HepG2 (cell line): Measurements from ENCODE around the gene PLLP. TPM values are rescaled to one million over a fixed set of nuclear protein-coding genes. Genes with fewer than 3 reads are reported as not detected.
A peak's percentile ranks its signal among the peaks of the same experiment; 100 is the strongest.

Experiments
- ADNP ChIP-seq: sonication (generic); formaldehyde crosslinking; IDR thresholded peaks from 2 replicates; pipeline ENCODE4 v1.4.0; 2020; ENCODE audit warnings: missing genetic modification reagents
- ATF1 ChIP-seq: IDR thresholded peaks from 2 replicates; pipeline ENCODE4 v1.6.1; 2016; ENCODE audit warnings: mild to moderate bottlenecking, control low read depth
- ATM ChIP-seq: fragments of 450-650 bp; IDR thresholded peaks from 2 replicates; pipeline ENCODE4 v1.7.1; 2017; ENCODE audit warnings: mild to moderate bottlenecking, borderline replicate concordance
- BCL3 ChIP-seq: sonication (generic); formaldehyde crosslinking; IDR thresholded peaks from 2 replicates; pipeline ENCODE4 v1.5.1; 2020; ENCODE audit warnings: mild to moderate bottlenecking, missing genetic modification reagents, moderate library complexity
- ELF3 ChIP-seq: IDR thresholded peaks from 2 replicates; pipeline ENCODE4 v1.6.1; 2016; ENCODE audit warnings: missing genetic modification reagents, missing compliant biosample characterization
- GZF1 ChIP-seq: sonication (generic); formaldehyde crosslinking; IDR thresholded peaks from 2 replicates; pipeline ENCODE4 v1.5.1; 2020; ENCODE audit warnings: mild to moderate bottlenecking, missing genetic modification reagents
- HMGXB4 ChIP-seq, 2 experiments: sonication (generic) in 1 of 2; formaldehyde crosslinking in 1 of 2; IDR thresholded peaks; 2 replicates each; pipeline versions ENCODE4 v1.4.0 to v1.6.1; 2018 to 2020; ENCODE audit warnings: missing genetic modification reagents in 2 of 2, borderline replicate concordance in 1 of 2, low read depth in 1 of 2, mild to moderate bottlenecking in 1 of 2, missing biosample characterization in 1 of 2
- HNF1A ChIP-seq, 2 experiments: sonication (generic) in 1 of 2; formaldehyde crosslinking in 1 of 2; IDR thresholded peaks; 2 replicates each; pipeline versions ENCODE4 v1.4.0 to v1.6.1; 2016 to 2020; ENCODE audit warnings: borderline replicate concordance in 1 of 2, low read depth in 1 of 2, mild to moderate bottlenecking in 1 of 2, missing genetic modification reagents in 1 of 2
- MAX ChIP-seq: IDR thresholded peaks from 2 replicates; pipeline ENCODE4 v1.6.1; 2012; ENCODE audit warnings: inconsistent platforms
- MBNL3 ChIP-seq: fragments of 250-450 bp; sonication (Bioruptor Pico); conservative IDR thresholded peaks from 2 replicates; pipeline ENCODE4 v1.8.0; 2022; ENCODE audit warnings: mild to moderate bottlenecking, inconsistent platforms
- NCOA1 ChIP-seq: sonication (generic); formaldehyde crosslinking; IDR thresholded peaks from 2 replicates; pipeline ENCODE4 v1.9.0; 2021; ENCODE audit warnings: missing genetic modification reagents
- TEAD2 ChIP-seq: sonication (generic); formaldehyde crosslinking; IDR thresholded peaks from 2 replicates; pipeline ENCODE4 v1.9.0; 2021; ENCODE audit warnings: missing genetic modification reagents
- THAP9 ChIP-seq: sonication (generic); formaldehyde crosslinking; IDR thresholded peaks from 2 replicates; pipeline ENCODE4; 2020; ENCODE audit warnings: missing genetic modification reagents, mild to moderate bottlenecking, borderline replicate concordance
- XRCC5 ChIP-seq: fragments of 200-400 bp; formaldehyde crosslinking; optimal IDR thresholded peaks from 2 replicates; pipeline ENCODE3; 2017; ENCODE audit warnings: mild to moderate bottlenecking, low read length
- ZBTB21 ChIP-seq: sonication (generic); formaldehyde crosslinking; IDR thresholded peaks from 2 replicates; pipeline ENCODE4 v1.4.0; 2020; ENCODE audit warnings: missing genetic modification reagents
- ZBTB7A ChIP-seq: sonication (generic); formaldehyde crosslinking; IDR thresholded peaks from 2 replicates; pipeline ENCODE4 v1.8.0; 2022; ENCODE audit warnings: mild to moderate bottlenecking, missing genetic modification reagents
- ZNF33A ChIP-seq: sonication (generic); formaldehyde crosslinking; IDR thresholded peaks from 2 replicates; pipeline ENCODE4 v1.5.1; 2020; ENCODE audit warnings: missing genetic modification reagents, mild to moderate bottlenecking, moderate library complexity, borderline replicate concordance
- polyA plus RNA-seq, 8 experiments: library from polyadenylated mRNA; depleted of rRNA in 3 of 8; stranded (reverse) in 7 of 8; unstranded in 1 of 8; fragments of >200 nt; fragmentation: Illumina TruSeq in 4 of 8; extraction: Trizol in 4 of 8; gene quantifications; 2 replicates each; pipeline versions ENCODE4 v1.2.1 to v1.2.3, GENCODE V29; 2011 to 2016; ENCODE audit warnings: low read depth in 4 of 8, missing spikeins in 1 of 8, mixed read lengths in 1 of 8; ENCODE audit not compliant: insufficient read depth in 1 of 8
- total RNA-seq, 5 experiments: library from RNA; depleted of rRNA; stranded (reverse); fragments of >200 nt; fragmentation: Illumina TruSeq; extraction: Trizol; gene quantifications; 2 replicates each; pipeline ENCODE4 v1.2.3, GENCODE V29; 2016; ENCODE audit warnings: low read depth in 1 of 5

PLLP gene
- total and polyA plus RNA-seq, 2 of the 13 experiments (the other 11 are each of a cell fraction or from before 2014, with no cell fraction given), result 60.6 to 127 TPM

GRCh38 chr16:57299009-57299718 lies 14.7 kb upstream of the PLLP start (continued):
- TF ChIP-seq THAP9, result no peak
- peak; percentile 37 for TF ChIP-seq HNF1A (IDR thresholded peaks at IDR 0.05; ENCODE audit: low read depth)
- TF ChIP-seq HNF1A (CRISPR knock-in tag; IDR thresholded peaks at IDR 0.05; ENCODE audit: borderline replicate concordance), result no peak
- TF ChIP-seq MAX, result no peak; the same call in 1 of the 2 replicates
- no peak for TF ChIP-seq ELF3 (CRISPR knock-in tag)
- no peak for TF ChIP-seq ZBTB21 (CRISPR knock-in tag)
- TF ChIP-seq ZBTB7A (CRISPR knock-in tag), result no peak
- 0 out of 2 replicates have a peak, but pooled peaks have one; percentile 43 for TF ChIP-seq GZF1 (CRISPR knock-in tag)
- TF ChIP-seq HMGXB4 (CRISPR knock-in tag; IDR thresholded peaks at IDR 0.05; ENCODE audit: borderline replicate concordance in 1 of 2, low read depth in 1 of 2), result no peak
- peak; percentile 14; the same call in 1 of the 2 replicates for TF ChIP-seq BCL3 (CRISPR knock-in tag)
- TF ChIP-seq XRCC5, result no peak
- TF ChIP-seq MBNL3 (CRISPR knock-in tag), result no peak
- TF ChIP-seq TEAD2 (CRISPR knock-in tag), result no peak
- no peak for TF ChIP-seq NCOA1 (CRISPR knock-in tag)
- TF ChIP-seq ATF1 (CRISPR knock-in tag), result no peak; the same call in 1 of the 2 replicates
- TF ChIP-seq ZNF33A (CRISPR knock-in tag), result 0 out of 2 replicates have a peak, but pooled peaks have one; percentile 97
- TF ChIP-seq ATM, result no peak
- TF ChIP-seq ADNP (CRISPR knock-in tag), result peak; percentile 75; the same call in 1 of the 2 replicates
